PC-3 (cell line): Measurements from ENCODE around the gene HOXB2. TPM values are rescaled to one million over a fixed set of nuclear protein-coding genes. Genes with fewer than 3 reads are reported as not detected.

Source experiments
- ATAC-seq: fragments of 200-7000 bp; cut with Tn5 transposase; 2 replicates; pipeline ENCODE4 v1.9.1; 2020; ENCODE audit warnings: mild to moderate bottlenecking, moderate library complexity
- BruUV-seq: library from RNA; stranded (reverse); fragments of 400-500 nt; replicated peaks from 2 replicates; lab custom pipeline; 2021; lab: Mats Ljungman, UMichigan
- CTCF ChIA-PET: fragments of 300-600 bp; sonication (Branson Sonifier 250); formaldehyde crosslinking; loops from one replicate; lab custom pipeline; 2022; ENCODE audit warnings: antibody characterized with exemption; lab: Charles Lee
- POLR2A ChIA-PET: fragments of 300-600 bp; sonication (Branson Sonifier 250); formaldehyde crosslinking; loops from one replicate; lab custom pipeline; 2022; ENCODE audit warnings: antibody characterized with exemption; ENCODE audit not compliant: unreplicated experiment; lab: Charles Lee
- DNase-seq: peaks from one replicate; pipeline ENCODE4 v3.0.0-alpha.2; 2015
- H2AFZ ChIP-seq: fragments of 300-600 bp; sonication (generic); 2 replicates; pipeline ENCODE4 v1.6.0; 2016; ENCODE audit warnings: antibody characterized with exemption, low read length
- H3F3A ChIP-seq: fragments of 300-600 bp; sonication (generic); one replicate; pipeline ENCODE4 v1.6.0; 2017; ENCODE audit warnings: antibody characterized with exemption, low read length, control low read depth, mild to moderate bottlenecking; ENCODE audit not compliant: unreplicated experiment
- H3K27ac ChIP-seq: fragments of 300-600 bp; sonication (generic); 2 replicates; pipeline ENCODE4 v1.5.1; 2016; ENCODE audit warnings: mild to moderate bottlenecking, low read length
- H3K27me3 ChIP-seq: fragments of 300-600 bp; sonication (generic); 2 replicates; pipeline ENCODE4 v1.6.1; 2016; ENCODE audit warnings: low read length, mixed read lengths
- H3K36me3 ChIP-seq: fragments of 300-600 bp; sonication (generic); 2 replicates; pipeline ENCODE4 v1.6.1; 2016; ENCODE audit warnings: low read depth, mixed run types, low read length, mixed read lengths
- H3K4me1 ChIP-seq: fragments of 300-600 bp; sonication (generic); 2 replicates; pipeline ENCODE4 v1.5.1; 2016; ENCODE audit warnings: low read length; ENCODE audit not compliant: insufficient read depth
- H3K4me2 ChIP-seq: fragments of 300-600 bp; sonication (generic); 2 replicates; pipeline ENCODE4 v1.6.0; 2016; ENCODE audit warnings: low read length
- H3K4me3 ChIP-seq: fragments of 300-600 bp; sonication (generic); 2 replicates; pipeline ENCODE4 v1.5.1; 2016; ENCODE audit warnings: mild to moderate bottlenecking, low read length, mixed read lengths
- H3K79me2 ChIP-seq: fragments of 300-600 bp; sonication (generic); 2 replicates; pipeline ENCODE4 v1.6.1; 2017; ENCODE audit warnings: low read length, mixed read lengths
- H3K9ac ChIP-seq: fragments of 300-600 bp; sonication (generic); 2 replicates; pipeline ENCODE4 v1.6.0; 2016; ENCODE audit warnings: mild to moderate bottlenecking, low read length
- H3K9me2 ChIP-seq: fragments of 300-600 bp; sonication (generic); replicated peaks from 2 replicates; pipeline ENCODE4 v1.6.1; 2016; ENCODE audit warnings: mixed run types, low read length, mixed read lengths
- H3K9me3 ChIP-seq: fragments of 300-600 bp; sonication (generic); 2 replicates; pipeline ENCODE4 v1.6.1; 2016; ENCODE audit warnings: low read length, mixed read lengths
- H4K20me1 ChIP-seq: fragments of 300-600 bp; sonication (generic); 2 replicates; pipeline ENCODE4 v1.6.1; 2016; ENCODE audit warnings: low read length, mixed read lengths
- CTCF ChIP-seq: fragments of 300-600 bp; sonication (generic); conservative IDR thresholded peaks from 2 replicates; pipeline ENCODE4 v1.5.1; 2017; ENCODE audit warnings: antibody characterized with exemption, low read depth, mild to moderate bottlenecking, low read length
- EZH2 ChIP-seq: fragments of 300-600 bp; sonication (generic); IDR thresholded peaks from one replicate; pipeline ENCODE4 v1.6.1; 2017; ENCODE audit warnings: antibody characterized with exemption, mild to moderate bottlenecking, low read length; ENCODE audit not compliant: unreplicated experiment
- EZH2phosphoT487 ChIP-seq: fragments of 300-600 bp; sonication (generic); IDR thresholded peaks from 2 replicates; pipeline ENCODE4 v1.6.1; 2018; ENCODE audit warnings: mild to moderate bottlenecking, antibody characterized with exemption, low read length, borderline replicate concordance
- intact Hi-C: fragments of 100-400 bp; cut with micrococcal nuclease; formaldehyde crosslinking; loops from 2 replicates; pipeline ENCODE4 v1.9.0; 2023
- total RNA-seq: library from RNA; depleted of rRNA; stranded (reverse); fragments of >200 nt; gene quantifications from 2 replicates; pipeline ENCODE4 v1.2.3, GENCODE V29; 2014

HOXB2 gene
- total RNA-seq, 1 experiment from 2014 or later, result 1.1 TPM

GRCh38 chr17:48555258-48556228 lies 10.6 kb upstream of the HOXB2 start:
- ChIA-PET CTCF (interaction anchor here (0.6 to 1.1 kb wide), 4 partner anchors 50 to 420 kb away, joined by 4 to 10 read pairs (median 5); no protein-coding TSS in a partner anchor), POLR2A (interaction anchor here (0.5 to 0.6 kb wide), 2 partner anchors 16 to 507 kb away, joined by 3 to 9 read pairs; no protein-coding TSS in a partner anchor)
- ATAC-seq (peak; percentile 72), DNase-seq (peak; percentile 72)
- intact Hi-C loops, result loop anchor here (5.0 kb wide), 1 partner anchor 58 kb away; no protein-coding TSS in a partner anchor
- no TSS peak for BruUV-seq
- Histone ChIP-seq H3K4me1 (peaks cover 25% of the 10 kb centered on the region), H3K4me3 (peak overlapping the region; percentile 67), H3K36me3 (no peaks in the 10 kb centered on the region), H3K4me2 (peak overlapping the region; percentile 92), H2AFZ (peak overlapping the region; percentile 71), H3K79me2 (no peaks in the 10 kb centered on the region; the same call in 1 of the 2 replicates), H3K9ac (peak overlapping the region; percentile 68), H3F3A (no peaks in the 10 kb centered on the region), H3K27me3 (no peaks in the 10 kb centered on the region), H3K27ac (peak overlapping the region; percentile 35; the same call in 1 of the 2 replicates), H3K9me3 (no peaks in the 10 kb centered on the region), H3K9me2 (no peaks in the 10 kb centered on the region), H4K20me1 (no peaks in the 10 kb centered on the region)
- TF ChIP-seq EZH2 (no peak), EZH2phosphoT487 (no peak), CTCF (no peak)

GRCh38 chr17:48554412-48555257 lies 9.7 kb upstream of the HOXB2 start:
- DNase-seq, result no peak
- peaks cover 25% of the 10 kb centered on the region for H3K4me1 ChIP-seq
- peak overlapping the region; percentile 67; the same call in 1 of the 2 replicates for H3K4me3 ChIP-seq
- BruUV-seq, result TSS peak; percentile 30
- H3K79me2 ChIP-seq, result no peaks in the 10 kb centered on the region; the same call in 1 of the 2 replicates
- H3K9me3 ChIP-seq, result no peaks in the 10 kb centered on the region
- TF ChIP-seq CTCF (no peak), EZH2phosphoT487 (no peak), EZH2 (no peak)
- ChIA-PET CTCF (interaction anchor here (0.8 to 1.1 kb wide), 2 partner anchors 53 to 203 kb away, joined by 4 to 5 read pairs; no protein-coding TSS in a partner anchor), POLR2A (interaction anchor here (0.5 kb wide), 1 partner anchor 506 kb away, joined by 9 read pairs; no protein-coding TSS in a partner anchor)
- peak overlapping the region; percentile 92 for H3K4me2 ChIP-seq
- peak overlapping the region; percentile 68 for H3K9ac ChIP-seq
- H2AFZ ChIP-seq, result peak overlapping the region; percentile 70
- no peaks in the 10 kb centered on the region for H3K36me3 ChIP-seq
- intact Hi-C loops, result loop anchor here (5.0 kb wide), 1 partner anchor 57 kb away; no protein-coding TSS in a partner anchor
- no peaks in the 10 kb centered on the region for H3F3A ChIP-seq
- H3K27me3 ChIP-seq, result no peaks in the 10 kb centered on the region
- ATAC-seq, result no peak
- no peaks in the 10 kb centered on the region for H4K20me1 ChIP-seq
- no peaks in the 10 kb centered on the region for H3K9me2 ChIP-seq
- 0 out of 2 replicates have a peak overlapping the region, but pooled peaks have one; percentile 8 for H3K27ac ChIP-seq
